Vagina (tissue), 2 donors: Measurements from ENCODE around the gene BUD23. TPM values are rescaled to one million over a fixed set of nuclear protein-coding genes. Genes with fewer than 3 reads are reported as not detected.

Experiments used
- DNase-seq, 2 donors: peaks; one replicate each; pipeline ENCODE4 v3.0.0-alpha.2; 2017; ENCODE audit errors: extremely low spot score in 2 of 2
- H3K27ac ChIP-seq: fragments of 200-600 bp; sonication (generic); one replicate; pipeline ENCODE4 v1.5.1; 2019
- H3K27me3 ChIP-seq: fragments of 200-600 bp; sonication (generic); one replicate; pipeline ENCODE4 v1.5.1; 2019
- H3K36me3 ChIP-seq, 2 donors: fragments of 200-600 bp; sonication (generic); one replicate each; pipeline ENCODE4 v1.5.1; 2017 to 2019
- H3K4me1 ChIP-seq: fragments of 200-600 bp; sonication (generic); one replicate; pipeline ENCODE4 v1.5.1; 2019
- H3K4me3 ChIP-seq, 2 donors: fragments of 200-600 bp; sonication (generic); 1 replicate in 1 of 2; 2 replicates in 1 of 2; pipeline ENCODE4 v1.5.1; 2016 to 2019
- H3K9me3 ChIP-seq: fragments of 200-600 bp; sonication (generic); one replicate; pipeline ENCODE4 v1.5.1; 2019
- CTCF ChIP-seq, 3 experiments: fragments of 450-650 bp in 2 of 3; fragments of 200-600 bp in 1 of 3; sonication (generic) in 1 of 3; IDR thresholded peaks; one replicate each; pipeline ENCODE4 v1.5.1; 2017 to 2019; ENCODE audit warnings: antibody characterized with exemption in 3 of 3, mild to moderate bottlenecking in 2 of 3, moderate library complexity in 2 of 3
- POLR2A ChIP-seq, 2 donors: fragments of 450-650 bp; IDR thresholded peaks; one replicate each; pipeline ENCODE4 v1.6.1; 2017; ENCODE audit warnings: antibody characterized with exemption in 2 of 2, mild to moderate bottlenecking in 2 of 2, moderate library complexity in 2 of 2
- POLR2AphosphoS5 ChIP-seq, 2 donors: sonication (generic); formaldehyde crosslinking; IDR thresholded peaks; one replicate each; pipeline ENCODE4 v1.9.0; 2017; ENCODE audit warnings: antibody characterized with exemption in 2 of 2, mild to moderate bottlenecking in 2 of 2, low read depth in 1 of 2; ENCODE audit not compliant: insufficient read depth in 1 of 2
- intact Hi-C: fragments of 100-400 bp; cut with DNase I; formaldehyde crosslinking; loops from one replicate; pipeline ENCODE4 v1.15.1; 2023
- total RNA-seq: library from RNA; depleted of rRNA; stranded (reverse); fragments of >200 nt; gene quantifications from one replicate; pipeline ENCODE4 v1.2.3, GENCODE V29; 2016

The BUD23 gene
- total RNA-seq, 1 donor from 2014 or later, result 49.8 TPM

GRCh38 chr7:73700581-73701134 is 17.3 kb downstream of the BUD23 start:
- H3K27me3 ChIP-seq, result no peaks in the 10 kb centered on the region
- no peaks in the 10 kb centered on the region for H3K9me3 ChIP-seq
- peaks cover 0 to 27% of the 10 kb centered on the region in 2 donors for H3K36me3 ChIP-seq
- H3K4me1 ChIP-seq, result peaks cover 23% of the 10 kb centered on the region
- no peak overlapping the region for H3K4me3 ChIP-seq
- no peak overlapping the region for H3K27ac ChIP-seq
- DNase-seq, result no peak
- no peak for TF ChIP-seq CTCF (IDR thresholded peaks at IDR 0.05)
- intact Hi-C loops, result no loop called here

GRCh38 chr7:73701357-73701995 is 18.1 kb downstream of the BUD23 start:
- H3K27me3 ChIP-seq, result no peaks in the 10 kb centered on the region
- peaks cover 31% of the 10 kb centered on the region for H3K4me1 ChIP-seq
- H3K36me3 ChIP-seq, result peaks cover 0 to 21% of the 10 kb centered on the region in 2 donors
- DNase-seq, result no peak
- intact Hi-C loops, result no loop called here
- no peaks in the 10 kb centered on the region for H3K9me3 ChIP-seq
- no peak overlapping the region for H3K27ac ChIP-seq
- no peak overlapping the region for H3K4me3 ChIP-seq
- TF ChIP-seq CTCF (IDR thresholded peaks at IDR 0.05), result no peak
- no peak for TF ChIP-seq POLR2A (IDR thresholded peaks at IDR 0.05)
- TF ChIP-seq POLR2AphosphoS5 (IDR thresholded peaks at IDR 0.05; ENCODE audit: insufficient read depth in 1 of 2, low read depth in 1 of 2), result no peak

GRCh38 chr7:73702226-73702625 is 18.8 kb downstream of the BUD23 start:
- TF ChIP-seq POLR2A (IDR thresholded peaks at IDR 0.05) (no peak), POLR2AphosphoS5 (IDR thresholded peaks at IDR 0.05; ENCODE audit: insufficient read depth in 1 of 2, low read depth in 1 of 2) (no peak), CTCF (IDR thresholded peaks at IDR 0.05) (no peak)
- DNase-seq, result no peak
- Histone ChIP-seq H3K9me3 (no peaks in the 10 kb centered on the region), H3K36me3 (peaks cover 0 to 15% of the 10 kb centered on the region in 2 donors), H3K27me3 (no peaks in the 10 kb centered on the region), H3K4me1 (peaks cover 36% of the 10 kb centered on the region), H3K27ac (no peak overlapping the region), H3K4me3 (no peak overlapping the region)
- intact Hi-C loops, result no loop called here

- TF ChIP-seq CTCF (IDR thresholded peaks at IDR 0.05), result no peak
- no peak for TF ChIP-seq POLR2A (IDR thresholded peaks at IDR 0.05)
- TF ChIP-seq POLR2AphosphoS5 (IDR thresholded peaks at IDR 0.05; ENCODE audit: insufficient read depth in 1 of 2, low read depth in 1 of 2), result no peak
- no peaks in the 10 kb centered on the region for H3K9me3 ChIP-seq
- no peak for DNase-seq
- peaks cover 36% of the 10 kb centered on the region for H3K4me1 ChIP-seq
- intact Hi-C loops, result no loop called here
- H3K27ac ChIP-seq, result no peak overlapping the region
- peaks cover 0 to 15% of the 10 kb centered on the region in 2 donors for H3K36me3 ChIP-seq
- no peak overlapping the region for H3K4me3 ChIP-seq
- no peaks in the 10 kb centered on the region for H3K27me3 ChIP-seq
These were observed 19.3 kb downstream of the BUD23 start for GRCh38 chr7:73702665-73703064.

- Histone ChIP-seq H3K4me3 (no peak overlapping the region), H3K36me3 (peaks cover 0 to 10% of the 10 kb centered on the region in 2 donors)
These were observed 19.8 kb downstream of the BUD23 start for GRCh38 chr7:73703225-73703624.

More at GRCh38 chr7:73703225-73703624, 19.8 kb downstream of the BUD23 start:
- Histone ChIP-seq H3K9me3 (no peaks in the 10 kb centered on the region), H3K27me3 (no peaks in the 10 kb centered on the region), H3K4me1 (peaks cover 36% of the 10 kb centered on the region), H3K27ac (peak overlapping the region; percentile 55)
- DNase-seq, result no peak
- intact Hi-C loops, result no loop called here
- TF ChIP-seq POLR2A (IDR thresholded peaks at IDR 0.05) (no peak), CTCF (IDR thresholded peaks at IDR 0.05) (no peak), POLR2AphosphoS5 (IDR thresholded peaks at IDR 0.05; ENCODE audit: insufficient read depth in 1 of 2, low read depth in 1 of 2) (no peak)
